Measurements from ENCODE around the gene FAM219B. TPM values are rescaled to one million over a fixed set of nuclear protein-coding genes. Genes with fewer than 3 reads are reported as not detected.

Gene FAM219B
- total and polyA plus RNA-seq, 2 of the 8 experiments (the other 6 are each of a cell fraction or from before 2014, with no cell fraction given): 57.1 to 66.6 TPM

- TF ChIP-seq SIX5 (IDR thresholded peaks at IDR 0.05; ENCODE audit: low read depth, low read length): no peak
- no peak for TF ChIP-seq FOSL1 (IDR thresholded peaks at IDR 0.05; ENCODE audit: insufficient read depth, low read depth, low read length)
- TF ChIP-seq SP4 (IDR thresholded peaks at IDR 0.05; ENCODE audit: low read length): no peak
- TF ChIP-seq TBP (IDR thresholded peaks at IDR 0.05; ENCODE audit: low read depth, low read length): no peak
- no peak for TF ChIP-seq EZH2 (IDR thresholded peaks at IDR 0.05; ENCODE audit: low read depth, low read length, severe bottlenecking)
- no peak for TF ChIP-seq KDM5A (IDR thresholded peaks at IDR 0.05; ENCODE audit: low read length)
- no peak for TF ChIP-seq HDAC6 (IDR thresholded peaks at IDR 0.05; ENCODE audit: low read depth, low read length)
Observed at GRCh38 chr15:74904190-74904805, 2.4 kb downstream of the FAM219B start (continued).

Measured in H1 (cell line).